ENCODE results near the gene ARHGAP8.

Gene ARHGAP8

DNA sequence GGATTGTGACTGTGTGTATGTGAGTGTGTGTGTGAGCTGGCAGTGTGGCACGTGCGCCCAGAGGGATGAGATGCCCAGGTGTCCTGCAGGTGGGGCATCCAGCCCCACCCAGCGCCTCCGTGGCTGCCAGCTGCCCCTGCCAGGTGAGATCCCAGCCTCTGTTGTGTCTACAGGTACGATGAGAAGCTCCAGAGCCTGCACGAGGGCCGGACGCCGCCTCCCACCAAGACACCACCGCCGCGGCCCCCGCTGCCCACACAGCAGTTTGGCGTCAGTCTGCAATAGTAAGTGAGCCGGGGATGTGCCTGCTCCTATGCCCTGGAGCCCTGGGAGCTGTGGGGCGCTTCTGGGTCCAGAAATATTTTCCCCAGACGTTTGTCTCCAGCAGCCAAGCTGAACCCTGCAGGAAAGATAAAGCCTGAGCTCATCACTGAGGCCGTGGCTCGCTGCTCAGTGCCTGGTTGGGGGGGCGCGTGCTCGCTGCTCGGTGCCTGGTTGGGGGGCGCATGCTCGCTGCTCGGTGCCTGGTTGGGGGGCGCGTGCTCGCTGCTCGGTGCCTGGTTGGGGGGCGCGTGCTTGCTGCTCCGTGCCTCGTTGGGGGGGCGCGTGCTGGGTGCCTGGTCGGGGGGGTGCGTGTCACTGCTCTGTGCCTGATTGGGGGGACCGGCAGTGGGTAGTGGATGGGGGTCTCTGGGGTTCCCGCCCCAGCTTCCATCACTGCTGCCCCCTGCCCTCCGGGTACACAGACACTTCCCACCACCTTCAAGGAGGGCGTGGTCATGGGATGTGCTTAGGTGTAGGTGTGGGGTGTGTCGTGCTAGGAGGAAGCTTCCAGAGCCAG lies 73.2 kb downstream of the ARHGAP8 start:
- H3K9me3 Mint-ChIP-seq (ENCODE audit: low read depth): no peaks in the 10 kb centered on the region
- H3K27ac Mint-ChIP-seq: no peak overlapping the region
- H3K4me3 Mint-ChIP-seq: no peak overlapping the region
- H3K4me1 Mint-ChIP-seq (ENCODE audit: low read depth): no peaks in the 10 kb centered on the region
- no peaks in the 10 kb centered on the region for H3K36me3 Mint-ChIP-seq
- peaks cover 4% of the 10 kb centered on the region for H3K27me3 Mint-ChIP-seq

DNA sequence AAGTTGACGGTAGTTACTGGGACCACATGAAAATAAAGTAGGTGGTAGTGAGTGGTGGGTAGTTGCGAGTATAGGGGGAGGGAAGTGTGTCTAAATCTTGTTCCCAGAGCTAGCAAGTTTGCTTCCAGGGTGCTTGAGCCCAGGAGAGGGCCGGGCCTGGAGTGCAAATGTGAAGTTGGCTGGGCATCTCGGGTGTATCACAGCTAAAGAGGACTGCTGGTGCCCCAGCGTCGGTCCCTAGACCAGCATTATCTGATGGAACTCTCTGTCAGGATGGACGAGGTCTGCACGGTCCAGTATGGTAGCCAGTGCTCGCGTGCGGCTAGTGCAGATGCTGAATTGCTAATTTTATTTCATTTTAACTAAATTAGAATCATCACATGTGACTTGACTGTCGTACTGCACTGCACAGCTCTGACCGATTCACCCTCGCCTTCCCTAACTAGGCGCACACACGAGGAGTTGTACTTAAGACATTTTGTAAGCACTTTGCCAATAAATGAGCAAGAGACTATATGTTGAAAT lies 75.4 kb downstream of the ARHGAP8 start:
- Mint-ChIP-seq H3K27ac (no peak overlapping the region), H3K4me1 (ENCODE audit: low read depth) (no peaks in the 10 kb centered on the region), H3K9me3 (ENCODE audit: low read depth) (no peaks in the 10 kb centered on the region), H3K27me3 (peaks cover 4% of the 10 kb centered on the region), H3K36me3 (no peaks in the 10 kb centered on the region), H3K4me3 (no peak overlapping the region)

DNA sequence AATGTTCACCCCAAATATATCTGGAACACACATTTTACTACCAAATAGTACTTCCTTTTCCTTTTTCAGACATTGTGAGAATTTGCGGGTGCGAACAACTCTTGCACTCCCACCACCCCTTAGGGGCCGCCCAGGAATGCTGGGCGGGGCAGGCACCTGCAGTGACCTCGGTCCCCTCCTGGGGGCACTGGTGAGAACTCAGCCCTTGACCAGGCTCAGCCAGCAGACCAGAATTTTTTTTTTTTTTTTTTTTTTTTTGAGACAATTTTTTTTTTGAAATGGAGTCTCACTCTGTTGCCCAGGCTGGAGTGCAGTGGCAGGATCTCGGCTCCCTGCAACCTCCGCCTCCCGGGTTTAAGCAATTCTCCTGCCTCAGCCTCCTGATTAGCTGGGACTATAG lies 75.8 kb downstream of the ARHGAP8 start:
- H3K27me3 Mint-ChIP-seq: peaks cover 4% of the 10 kb centered on the region
- H3K27ac Mint-ChIP-seq: no peak overlapping the region
- H3K9me3 Mint-ChIP-seq (ENCODE audit: low read depth): no peaks in the 10 kb centered on the region
- no peaks in the 10 kb centered on the region for H3K36me3 Mint-ChIP-seq
- no peak overlapping the region for H3K4me3 Mint-ChIP-seq
- no peaks in the 10 kb centered on the region for H3K4me1 Mint-ChIP-seq (ENCODE audit: low read depth)

DNA sequence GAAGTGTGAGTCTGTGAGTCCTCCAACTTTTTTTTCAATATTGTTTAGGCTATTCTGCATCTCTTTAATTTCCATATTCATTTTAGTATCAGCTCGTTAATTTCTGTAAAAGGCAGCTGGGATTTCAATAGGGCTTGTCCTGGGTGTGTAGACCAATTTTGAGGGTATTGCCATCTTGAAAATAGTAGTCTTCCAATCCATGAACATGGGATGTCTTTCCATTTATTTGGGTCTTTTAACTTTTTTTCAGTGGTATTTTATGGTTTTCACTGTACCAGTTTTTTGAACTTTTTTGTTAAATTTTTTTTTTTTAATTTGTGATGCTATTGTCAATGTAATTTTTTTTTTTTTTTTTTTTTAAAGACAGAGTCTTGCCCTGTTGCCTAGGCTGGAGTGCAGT lies 79.5 kb downstream of the ARHGAP8 start:
- Mint-ChIP-seq H3K27ac (no peak overlapping the region), H3K36me3 (peaks cover 4% of the 10 kb centered on the region)

DNA sequence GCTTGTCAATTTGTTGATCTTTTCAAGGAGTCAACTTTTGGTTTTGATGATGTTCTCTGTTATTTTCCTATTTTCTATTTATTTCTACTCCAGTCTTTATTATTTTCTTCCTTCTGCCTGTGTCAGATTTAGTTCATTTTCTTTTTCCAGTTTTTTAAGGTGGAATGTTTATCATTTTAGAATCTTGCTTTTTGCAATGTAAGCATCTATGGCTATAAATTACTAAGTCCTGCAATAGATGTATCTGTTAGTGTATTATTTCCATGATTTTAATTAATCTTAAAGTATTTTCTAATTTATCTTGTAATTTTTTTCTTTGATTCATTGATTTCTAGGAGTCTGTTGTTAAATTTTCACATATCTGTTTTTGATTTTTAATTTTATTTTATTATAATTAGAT lies 81.7 kb downstream of the ARHGAP8 start:
- Mint-ChIP-seq H3K27me3 (peaks cover 2% of the 10 kb centered on the region), H3K27ac (no peak overlapping the region), H3K4me1 (ENCODE audit: low read depth) (no peaks in the 10 kb centered on the region), H3K36me3 (peaks cover 4% of the 10 kb centered on the region), H3K4me3 (no peak overlapping the region), H3K9me3 (ENCODE audit: low read depth) (peaks cover 3% of the 10 kb centered on the region)

More for the DNA sequence above, 79.5 kb downstream of the ARHGAP8 start:
- peaks cover 4% of the 10 kb centered on the region for H3K27me3 Mint-ChIP-seq
- no peak overlapping the region for H3K4me3 Mint-ChIP-seq
- peaks cover 3% of the 10 kb centered on the region for H3K9me3 Mint-ChIP-seq (ENCODE audit: low read depth)
- H3K4me1 Mint-ChIP-seq (ENCODE audit: low read depth): no peaks in the 10 kb centered on the region

DNA sequence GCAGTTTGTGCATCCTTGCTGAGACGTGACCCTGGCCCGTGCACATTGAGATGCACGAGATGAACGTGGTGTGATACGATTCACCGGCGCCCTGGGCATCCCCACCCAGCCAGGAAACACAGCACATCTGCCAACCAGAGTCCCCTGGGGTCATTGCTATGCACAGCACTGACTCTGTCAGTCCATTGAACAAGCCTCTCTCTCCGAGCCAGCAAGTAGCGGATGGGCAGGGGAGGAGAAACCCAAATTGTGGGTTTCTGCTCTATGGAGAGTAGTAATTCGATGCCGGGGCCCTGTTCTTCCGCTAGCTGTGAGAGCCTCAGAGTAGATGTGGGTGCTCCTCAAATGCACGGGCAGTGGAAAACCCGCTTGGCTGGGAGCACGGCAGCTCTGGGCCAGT lies 85.1 kb downstream of the ARHGAP8 start:
- Mint-ChIP-seq H3K9me3 (ENCODE audit: low read depth) (peaks cover 3% of the 10 kb centered on the region), H3K27ac (no peak overlapping the region), H3K27me3 (peaks cover 2% of the 10 kb centered on the region), H3K36me3 (peaks cover 4% of the 10 kb centered on the region), H3K4me1 (ENCODE audit: low read depth) (no peaks in the 10 kb centered on the region), H3K4me3 (no peak overlapping the region)

DNA sequence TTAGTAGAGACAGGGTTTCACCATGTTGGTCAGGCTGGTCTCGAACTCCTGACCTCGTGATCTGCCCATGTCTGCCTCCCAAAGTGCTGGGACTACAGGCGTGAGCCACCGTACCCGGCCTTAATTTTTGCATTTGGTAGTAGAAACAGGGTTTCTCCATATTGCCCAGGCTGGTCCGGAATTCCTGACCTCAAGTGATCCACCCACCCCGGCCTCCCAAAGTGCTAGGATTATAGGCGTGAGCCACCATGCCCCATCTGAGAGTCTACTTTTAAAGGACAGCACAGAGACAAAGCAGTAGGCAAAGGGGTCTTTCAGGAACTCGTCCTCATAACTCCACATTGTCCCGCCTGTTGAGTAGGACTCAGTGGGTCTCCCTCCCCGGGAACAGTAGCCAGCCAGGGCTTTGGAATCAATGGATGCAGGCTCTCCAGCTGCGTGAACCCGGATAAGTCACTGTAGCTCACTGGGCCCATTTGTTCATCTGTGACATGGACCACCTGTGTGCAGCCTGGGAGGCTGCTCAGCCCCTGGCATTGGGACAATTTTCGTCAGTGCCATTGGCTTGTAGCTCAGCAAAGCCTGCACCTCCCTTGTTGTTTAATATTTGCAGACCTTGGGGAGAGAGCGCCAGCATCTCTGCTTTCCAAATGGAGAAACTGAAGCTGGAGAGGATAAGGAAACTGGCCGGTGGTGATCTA lies 86.1 kb downstream of the ARHGAP8 start:
- H3K4me3 Mint-ChIP-seq: no peak overlapping the region
- no peak overlapping the region for H3K27ac Mint-ChIP-seq
- no peaks in the 10 kb centered on the region for H3K4me1 Mint-ChIP-seq (ENCODE audit: low read depth)
- peaks cover 2% of the 10 kb centered on the region for H3K27me3 Mint-ChIP-seq
- peaks cover 4% of the 10 kb centered on the region for H3K36me3 Mint-ChIP-seq
- peaks cover 3% of the 10 kb centered on the region for H3K9me3 Mint-ChIP-seq (ENCODE audit: low read depth)

DNA sequence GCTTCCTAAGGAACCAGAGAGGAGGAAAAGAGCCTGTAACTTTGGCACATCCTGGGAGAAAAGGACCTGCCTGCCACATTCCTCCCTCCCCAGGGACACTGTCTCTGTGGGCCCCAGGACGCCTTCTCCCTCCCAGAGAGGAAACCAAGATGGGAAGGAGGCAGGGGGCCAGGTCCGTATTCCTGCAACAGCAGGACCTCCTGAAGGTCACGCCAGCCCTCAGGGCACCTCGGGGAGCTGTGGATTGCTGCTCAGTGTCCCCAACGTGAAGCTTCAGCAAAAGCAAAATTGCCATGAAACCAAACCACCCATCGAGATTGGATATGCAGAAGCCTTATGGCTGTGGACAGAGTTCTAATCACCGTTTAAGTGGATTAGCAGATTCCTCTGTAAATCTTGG lies 86.7 kb downstream of the ARHGAP8 start:
- H3K27ac Mint-ChIP-seq: no peak overlapping the region
- no peak overlapping the region for H3K4me3 Mint-ChIP-seq
- peaks cover 2% of the 10 kb centered on the region for H3K27me3 Mint-ChIP-seq

DNA sequence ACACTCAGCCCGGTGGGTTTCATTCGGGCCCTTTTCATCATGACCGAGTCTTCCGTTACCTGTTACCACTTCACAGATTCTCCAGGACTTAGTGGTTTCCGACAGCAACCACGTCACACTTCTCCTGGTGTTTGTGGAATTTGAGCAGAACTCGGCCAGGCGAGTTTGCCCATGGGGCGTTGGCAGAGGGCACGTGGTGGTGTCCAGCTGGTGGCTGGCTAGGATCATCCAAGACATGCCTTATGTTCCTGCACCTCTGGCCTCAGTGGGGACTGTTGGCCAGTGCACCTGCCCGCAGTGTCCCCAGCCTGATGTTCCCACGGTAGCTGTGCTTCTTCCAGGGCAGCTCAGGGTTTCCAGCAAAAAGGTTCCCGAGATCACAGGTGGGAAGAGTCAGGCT lies 87.3 kb downstream of the ARHGAP8 start:
- Mint-ChIP-seq H3K9me3 (ENCODE audit: low read depth) (peaks cover 3% of the 10 kb centered on the region), H3K4me1 (ENCODE audit: low read depth) (no peaks in the 10 kb centered on the region), H3K27ac (no peak overlapping the region), H3K27me3 (peaks cover 2% of the 10 kb centered on the region), H3K4me3 (no peak overlapping the region), H3K36me3 (peaks cover 3% of the 10 kb centered on the region)

More for the DNA sequence above, 86.7 kb downstream of the ARHGAP8 start:
- peaks cover 3% of the 10 kb centered on the region for H3K9me3 Mint-ChIP-seq (ENCODE audit: low read depth)
- peaks cover 3% of the 10 kb centered on the region for H3K36me3 Mint-ChIP-seq
- H3K4me1 Mint-ChIP-seq (ENCODE audit: low read depth): no peaks in the 10 kb centered on the region

DNA sequence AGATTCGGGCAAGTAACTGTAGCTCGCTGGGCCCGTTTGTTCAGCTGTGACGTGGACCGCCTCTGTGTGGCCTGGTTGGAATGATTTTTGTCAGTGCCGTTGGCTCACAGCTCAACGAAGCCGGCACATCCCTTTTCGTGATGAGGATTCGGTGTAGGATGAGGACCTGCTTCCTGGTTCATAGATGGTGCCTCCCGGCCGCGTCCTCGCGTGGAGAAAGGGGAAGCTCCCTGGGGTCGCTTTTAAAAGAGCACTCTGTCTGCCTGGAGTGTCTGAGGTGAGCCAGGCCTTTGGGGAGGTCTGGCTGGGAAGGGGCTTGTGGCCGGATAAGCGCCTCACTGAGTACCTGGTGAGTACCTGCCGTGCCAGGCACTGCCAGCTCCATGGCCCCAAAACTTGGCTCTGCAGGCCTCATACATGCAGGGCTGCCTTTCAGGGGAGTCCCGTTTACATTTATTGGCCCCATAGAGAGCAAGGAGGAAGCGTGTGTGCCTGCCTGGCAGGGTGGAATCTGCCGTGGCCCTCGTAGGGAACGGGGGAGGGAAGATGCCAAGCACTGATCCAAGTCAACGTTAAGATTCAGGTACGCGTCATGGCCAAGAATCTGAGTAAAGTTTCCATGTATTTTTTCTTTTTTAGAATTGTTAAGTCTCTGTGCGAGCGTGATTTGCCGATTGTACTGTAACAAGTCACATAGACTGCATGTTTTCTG lies 88.4 kb downstream of the ARHGAP8 start:
- Mint-ChIP-seq H3K27ac (no peak overlapping the region), H3K9me3 (ENCODE audit: low read depth) (peaks cover 1% of the 10 kb centered on the region), H3K4me1 (ENCODE audit: low read depth) (no peaks in the 10 kb centered on the region), H3K36me3 (peaks cover 2% of the 10 kb centered on the region), H3K27me3 (peaks cover under 1% of the 10 kb centered on the region), H3K4me3 (no peak overlapping the region)

DNA sequence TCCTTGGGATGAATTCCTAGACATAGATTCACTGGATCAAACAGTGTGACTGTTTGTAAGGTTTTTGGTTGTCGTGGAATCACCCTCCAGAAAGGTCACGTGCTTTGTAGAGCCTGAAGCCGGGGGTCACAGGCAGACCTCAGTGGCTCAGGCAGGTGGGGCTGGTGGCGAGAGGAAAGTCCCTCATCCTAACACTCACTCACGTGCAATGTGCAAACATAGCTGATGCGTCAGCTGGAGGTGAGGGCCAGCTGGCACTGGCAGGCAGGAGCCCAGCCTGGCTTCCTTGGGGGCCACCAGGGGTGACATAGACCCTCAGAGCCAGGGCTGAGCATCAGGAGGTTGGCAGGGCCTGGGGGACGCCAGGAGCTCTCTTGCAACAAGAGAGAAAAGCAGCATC lies 90.0 kb downstream of the ARHGAP8 start:
- Mint-ChIP-seq H3K36me3 (no peaks in the 10 kb centered on the region), H3K4me3 (no peak overlapping the region)

DNA sequence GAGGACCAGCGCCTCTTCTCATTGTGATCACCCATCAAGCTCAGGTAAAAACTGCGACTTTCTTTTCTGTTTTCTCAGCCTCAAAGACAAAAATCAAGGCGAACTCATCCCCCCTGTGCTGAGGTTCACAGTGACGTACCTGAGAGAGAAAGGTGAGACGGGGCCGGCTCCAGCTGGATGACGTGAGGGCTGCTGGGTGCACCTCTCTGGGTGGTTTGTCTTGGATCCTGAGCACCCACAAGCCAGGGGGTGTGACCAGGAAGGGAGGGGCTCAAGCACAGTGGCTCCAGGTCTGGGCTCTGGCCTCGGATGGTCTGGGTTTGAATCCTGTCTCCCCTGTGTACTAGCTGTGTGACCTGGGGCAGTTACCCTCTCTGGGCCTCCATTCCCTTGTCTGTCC lies 92.8 kb downstream of the ARHGAP8 start:
- H3K27ac Mint-ChIP-seq: no peak overlapping the region
- no peaks in the 10 kb centered on the region for H3K4me1 Mint-ChIP-seq (ENCODE audit: low read depth)
- no peaks in the 10 kb centered on the region for H3K36me3 Mint-ChIP-seq

More for the DNA sequence above, 90.0 kb downstream of the ARHGAP8 start:
- Mint-ChIP-seq H3K27ac (no peak overlapping the region), H3K27me3 (no peaks in the 10 kb centered on the region), H3K4me1 (ENCODE audit: low read depth) (no peaks in the 10 kb centered on the region), H3K9me3 (ENCODE audit: low read depth) (no peaks in the 10 kb centered on the region)

DNA sequence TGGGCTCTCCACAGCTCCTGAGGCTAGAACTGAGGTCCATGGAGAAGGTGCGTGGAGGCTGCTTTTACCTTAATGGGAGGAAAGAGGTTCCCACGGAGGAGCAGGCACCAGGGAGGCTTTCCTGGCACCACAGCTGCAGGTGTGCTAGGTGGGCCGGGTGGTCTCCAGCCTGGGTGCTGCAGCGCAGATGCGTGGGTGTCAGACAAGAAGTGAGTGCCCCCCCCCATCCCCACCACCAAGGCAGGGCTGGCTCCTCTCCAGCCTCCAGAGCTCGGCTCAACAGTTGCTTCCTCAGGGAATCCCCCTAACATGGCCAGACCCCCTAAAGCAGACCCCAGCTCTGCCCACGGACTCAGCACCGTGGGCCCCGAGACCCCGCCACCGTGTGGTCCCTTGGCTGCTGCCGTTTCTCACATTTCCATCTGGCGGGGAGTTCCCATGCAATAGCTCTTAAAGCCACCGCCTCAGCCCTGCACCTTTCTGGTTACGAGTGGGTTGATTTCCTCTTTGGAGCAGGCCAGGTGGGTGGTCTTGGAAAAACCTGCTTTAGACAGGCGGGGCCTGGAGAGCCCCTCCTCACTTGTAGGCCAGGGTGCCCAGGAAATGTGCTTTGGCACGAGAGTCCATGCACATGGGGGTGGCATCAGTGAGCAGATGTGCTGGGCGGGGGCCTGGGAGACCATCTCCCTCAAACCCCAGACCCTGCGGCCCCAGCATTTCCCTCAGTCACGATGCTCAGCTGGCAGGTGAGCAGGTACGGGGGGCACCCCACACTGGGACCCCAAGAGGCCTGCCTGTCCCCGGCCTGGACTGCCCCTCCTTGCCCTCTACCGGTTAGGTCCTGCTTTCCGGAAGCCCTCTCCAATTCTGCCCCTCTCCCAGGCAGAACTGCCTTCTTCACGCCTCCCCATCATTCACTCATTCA lies 93.7 kb downstream of the ARHGAP8 start:
- no peaks in the 10 kb centered on the region for H3K36me3 Mint-ChIP-seq

More for the DNA sequence above, 92.8 kb downstream of the ARHGAP8 start:
- Mint-ChIP-seq H3K4me3 (no peak overlapping the region), H3K27me3 (no peaks in the 10 kb centered on the region), H3K9me3 (ENCODE audit: low read depth) (no peaks in the 10 kb centered on the region)

DNA sequence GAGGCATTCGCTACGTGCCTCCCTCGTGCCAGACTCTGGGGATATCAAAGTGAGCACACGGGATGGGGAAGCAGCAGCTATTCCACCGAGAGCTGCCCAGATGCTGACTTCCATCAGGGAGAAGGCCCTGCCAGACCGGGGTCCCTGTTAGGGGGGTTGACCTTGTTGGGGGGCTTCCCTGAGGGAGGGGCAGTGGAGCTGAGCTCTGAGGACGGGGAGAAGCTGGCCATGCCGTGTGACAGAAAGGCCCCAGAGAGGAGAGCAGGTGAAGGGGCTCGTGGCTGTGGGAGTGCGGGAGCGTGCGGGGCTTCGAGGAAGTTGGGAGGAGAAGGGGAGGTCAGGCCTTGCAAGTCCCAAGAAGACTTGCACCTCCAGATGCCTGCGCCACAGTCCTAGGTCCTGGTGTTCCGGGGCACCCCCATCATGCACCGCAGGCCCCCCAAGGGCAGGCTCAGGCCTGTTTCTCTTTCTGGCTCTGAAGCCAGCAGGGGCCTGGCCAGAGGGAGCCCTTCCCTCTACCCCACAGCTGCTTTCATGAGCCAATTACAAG lies 94.4 kb downstream of the ARHGAP8 start:
- Mint-ChIP-seq H3K27me3 (no peaks in the 10 kb centered on the region), H3K4me1 (ENCODE audit: low read depth) (no peaks in the 10 kb centered on the region)

More for the DNA sequence above, 93.7 kb downstream of the ARHGAP8 start:
- no peaks in the 10 kb centered on the region for H3K4me1 Mint-ChIP-seq (ENCODE audit: low read depth)
- H3K27ac Mint-ChIP-seq: no peak overlapping the region
- H3K4me3 Mint-ChIP-seq: no peak overlapping the region
- H3K9me3 Mint-ChIP-seq (ENCODE audit: low read depth): no peaks in the 10 kb centered on the region
- H3K27me3 Mint-ChIP-seq: no peaks in the 10 kb centered on the region

More for the DNA sequence above, 94.4 kb downstream of the ARHGAP8 start:
- H3K36me3 Mint-ChIP-seq: no peaks in the 10 kb centered on the region
- no peak overlapping the region for H3K4me3 Mint-ChIP-seq
- H3K27ac Mint-ChIP-seq: no peak overlapping the region
- H3K9me3 Mint-ChIP-seq (ENCODE audit: low read depth): no peaks in the 10 kb centered on the region

Data from activated naive CD8-positive, alpha-beta T cell (primary cell).